ENCODE measurements around the gene ECPAS.

DNA sequence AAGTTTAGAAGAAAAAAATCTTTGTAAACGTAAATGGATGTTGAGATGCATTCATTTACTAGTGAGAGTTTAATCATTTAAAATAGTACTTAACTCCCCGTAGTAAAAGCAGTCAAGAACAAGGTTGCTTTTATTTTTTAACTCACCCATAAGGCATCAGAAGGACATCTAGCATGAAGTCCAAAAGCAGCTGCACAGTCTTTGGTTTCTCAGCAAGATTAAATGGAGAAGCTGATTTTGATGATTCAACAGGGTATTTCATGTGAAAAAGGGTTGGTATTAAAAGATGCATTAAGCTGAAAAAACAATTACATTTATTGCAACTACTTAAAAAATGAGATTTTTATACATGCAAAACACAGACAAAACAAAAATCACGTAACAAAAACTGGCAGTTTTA is 44.0 kb downstream of the ECPAS start:
- TF ChIP-seq, protein P1, sequence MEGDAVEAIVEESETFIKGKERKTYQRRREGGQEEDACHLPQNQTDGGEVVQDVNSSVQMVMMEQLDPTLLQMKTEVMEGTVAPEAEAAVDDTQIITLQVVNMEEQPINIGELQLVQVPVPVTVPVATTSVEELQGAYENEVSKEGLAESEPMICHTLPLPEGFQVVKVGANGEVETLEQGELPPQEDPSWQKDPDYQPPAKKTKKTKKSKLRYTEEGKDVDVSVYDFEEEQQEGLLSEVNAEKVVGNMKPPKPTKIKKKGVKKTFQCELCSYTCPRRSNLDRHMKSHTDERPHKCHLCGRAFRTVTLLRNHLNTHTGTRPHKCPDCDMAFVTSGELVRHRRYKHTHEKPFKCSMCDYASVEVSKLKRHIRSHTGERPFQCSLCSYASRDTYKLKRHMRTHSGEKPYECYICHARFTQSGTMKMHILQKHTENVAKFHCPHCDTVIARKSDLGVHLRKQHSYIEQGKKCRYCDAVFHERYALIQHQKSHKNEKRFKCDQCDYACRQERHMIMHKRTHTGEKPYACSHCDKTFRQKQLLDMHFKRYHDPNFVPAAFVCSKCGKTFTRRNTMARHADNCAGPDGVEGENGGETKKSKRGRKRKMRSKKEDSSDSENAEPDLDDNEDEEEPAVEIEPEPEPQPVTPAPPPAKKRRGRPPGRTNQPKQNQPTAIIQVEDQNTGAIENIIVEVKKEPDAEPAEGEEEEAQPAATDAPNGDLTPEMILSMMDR (IDR thresholded peaks at IDR 0.05) = no peak
- TF ChIP-seq POLR2A (IDR thresholded peaks at IDR 0.05) = no peak

Measured in testis (tissue), 2 donors.